Panc1 (cell line): ENCODE data around the gene MSANTD3. TPM values are rescaled to one million over a fixed set of nuclear protein-coding genes. Genes with fewer than 3 reads are reported as not detected.
"Not testable (repeated sequence)": the region's sequence is repeated elsewhere in the genome, so short reads cannot be mapped to it uniquely, and the experiment has no call there.

Experiments
- ATAC-seq: fragments of 200-7000 bp; cut with Tn5 transposase; 2 replicates; pipeline ENCODE4 v1.9.1; 2020; ENCODE audit warnings: mild to moderate bottlenecking, moderate library complexity
- BruUV-seq: library from RNA; stranded (reverse); fragments of 400-500 nt; replicated peaks from 2 replicates; lab custom pipeline; 2021; lab: Mats Ljungman, UMichigan
- CTCF ChIA-PET: fragments of 300-600 bp; sonication (Branson Sonifier 250); formaldehyde crosslinking; loops from one replicate; lab custom pipeline; 2022; ENCODE audit warnings: antibody characterized with exemption; lab: Charles Lee
- POLR2A ChIA-PET: fragments of 300-600 bp; sonication (Branson Sonifier 250); formaldehyde crosslinking; loops from one replicate; lab custom pipeline; 2022; ENCODE audit warnings: antibody characterized with exemption; lab: Charles Lee
- DNase-seq: peaks from one replicate; pipeline ENCODE4 v3.0.0-alpha.2; 2010; ENCODE audit warnings: low read depth, low spot score
- H3K27ac ChIP-seq: 2 replicates; pipeline ENCODE4 v1.5.1; 2011; ENCODE audit warnings: mild to moderate bottlenecking, low read length, inconsistent platforms
- H3K27me3 ChIP-seq: fragments of 200-500 bp; sonication (Bioruptor generic); 2 replicates; pipeline ENCODE4 v1.6.0; 2014; ENCODE audit warnings: low read length, inconsistent platforms; ENCODE audit not compliant: control insufficient read depth, insufficient read depth
- H3K36me3 ChIP-seq: fragments of 200-500 bp; sonication (Bioruptor generic); 2 replicates; pipeline ENCODE4 v1.5.1; 2014; ENCODE audit warnings: inconsistent platforms, mild to moderate bottlenecking, low read length, moderate library complexity; ENCODE audit not compliant: control insufficient read depth, insufficient read depth
- H3K4me1 ChIP-seq: 2 replicates; pipeline ENCODE4 v1.5.1; 2011; ENCODE audit warnings: inconsistent platforms, mild to moderate bottlenecking, low read length, moderate library complexity; ENCODE audit not compliant: control insufficient read depth, insufficient read depth
- H3K4me3 ChIP-seq, 2 experiments: 2 replicates each; pipeline ENCODE4 v1.5.1; 2011 to 2012; ENCODE audit warnings: low read depth in 2 of 2, low read length in 2 of 2, mild to moderate bottlenecking in 2 of 2, inconsistent platforms in 1 of 2, moderate library complexity in 1 of 2
- H3K9me3 ChIP-seq: fragments of 200-500 bp; sonication (Bioruptor generic); 2 replicates; pipeline ENCODE4 v1.5.1; 2014; ENCODE audit warnings: low read depth, mild to moderate bottlenecking, inconsistent platforms, low read length, moderate library complexity; ENCODE audit not compliant: control insufficient read depth, insufficient read depth
- POLR2AphosphoS5 ChIP-seq: IDR thresholded peaks from 2 replicates; pipeline ENCODE4 v1.6.1; 2012; ENCODE audit warnings: mild to moderate bottlenecking, low read depth, low read length, moderate library complexity
- REST ChIP-seq, 2 experiments: IDR thresholded peaks; 2 replicates each; pipeline ENCODE4 v1.6.1; 2011 to 2012; ENCODE audit warnings: low read depth in 2 of 2, control low read depth in 1 of 2, low read length in 1 of 2, mild to moderate bottlenecking in 1 of 2, moderate library complexity in 1 of 2; ENCODE audit not compliant: insufficient read depth in 1 of 2
- SIN3A ChIP-seq: IDR thresholded peaks from 2 replicates; pipeline ENCODE4 v1.6.1; 2012; ENCODE audit warnings: low read depth, mild to moderate bottlenecking, low read length, moderate library complexity, borderline replicate concordance; ENCODE audit not compliant: insufficient read depth
- TCF7L2 ChIP-seq: IDR thresholded peaks from 2 replicates; pipeline ENCODE4 v1.6.1; 2011; ENCODE audit warnings: mild to moderate bottlenecking, low read depth, low read length, inconsistent platforms
- in situ Hi-C: cut with HindIII; loops from 2 replicates; pipeline ENCODE4 v1.10.0; 2016; ENCODE audit warnings: low sequenced_read_pairs, low pct_unique_long_range_greater_than_20kb
- intact Hi-C: fragments of 100-400 bp; cut with micrococcal nuclease; formaldehyde crosslinking; loops from one replicate; pipeline ENCODE4 v1.10.0; 2022; ENCODE audit not compliant: unreplicated experiment
- total RNA-seq: library from RNA; stranded (reverse); gene quantifications from one replicate; pipeline ENCODE4 v1.2.1, GENCODE V29; 2021; ENCODE audit not compliant: unreplicated experiment
- TF ChIP-seq, protein P1 (sequence below): fragments of 450-650 bp; IDR thresholded peaks from 2 replicates; pipeline ENCODE4 v1.5.1; 2017; ENCODE audit warnings: mild to moderate bottlenecking

MSANTD3 gene
- total RNA-seq, 1 experiment from 2014 or later = 58.7 TPM

- no peak for ATAC-seq
- CTCF ChIA-PET = no interaction called here
- in situ Hi-C loops = no loop called here
These were observed 7.8 kb upstream of the MSANTD3 start for GRCh38 chr9:100419166-100419565.

DNA sequence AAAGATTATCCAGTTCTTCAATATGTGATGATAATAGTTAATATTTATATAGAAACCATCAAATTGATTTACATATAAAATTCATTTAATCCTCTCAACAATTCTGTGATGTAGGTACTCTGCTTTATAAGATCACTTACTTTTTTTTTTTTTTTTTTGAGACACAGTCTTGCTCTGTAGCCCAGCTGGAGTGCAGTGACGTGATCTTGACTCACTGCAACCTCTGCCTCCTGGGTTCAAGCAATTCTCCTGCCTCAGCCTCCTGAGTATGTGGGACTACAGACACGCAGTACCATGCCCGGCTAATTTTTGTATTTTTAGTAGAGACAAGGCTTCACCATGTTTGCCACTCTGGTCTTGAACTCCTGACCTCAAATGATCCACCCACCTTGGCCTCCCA is 5.8 kb upstream of the MSANTD3 start:
- CTCF ChIA-PET, H3K9me3 ChIP-seq, BruUV-seq, ATAC-seq, H3K27ac ChIP-seq, DNase-seq, H3K36me3 ChIP-seq, H3K4me1 ChIP-seq, intact Hi-C loops, in situ Hi-C loops, H3K4me3 ChIP-seq, POLR2A ChIA-PET, H3K27me3 ChIP-seq: not testable (repeated sequence)

More at GRCh38 chr9:100419166-100419565, 7.8 kb upstream of the MSANTD3 start:
- no TSS peak for BruUV-seq
- TF ChIP-seq, protein P1, sequence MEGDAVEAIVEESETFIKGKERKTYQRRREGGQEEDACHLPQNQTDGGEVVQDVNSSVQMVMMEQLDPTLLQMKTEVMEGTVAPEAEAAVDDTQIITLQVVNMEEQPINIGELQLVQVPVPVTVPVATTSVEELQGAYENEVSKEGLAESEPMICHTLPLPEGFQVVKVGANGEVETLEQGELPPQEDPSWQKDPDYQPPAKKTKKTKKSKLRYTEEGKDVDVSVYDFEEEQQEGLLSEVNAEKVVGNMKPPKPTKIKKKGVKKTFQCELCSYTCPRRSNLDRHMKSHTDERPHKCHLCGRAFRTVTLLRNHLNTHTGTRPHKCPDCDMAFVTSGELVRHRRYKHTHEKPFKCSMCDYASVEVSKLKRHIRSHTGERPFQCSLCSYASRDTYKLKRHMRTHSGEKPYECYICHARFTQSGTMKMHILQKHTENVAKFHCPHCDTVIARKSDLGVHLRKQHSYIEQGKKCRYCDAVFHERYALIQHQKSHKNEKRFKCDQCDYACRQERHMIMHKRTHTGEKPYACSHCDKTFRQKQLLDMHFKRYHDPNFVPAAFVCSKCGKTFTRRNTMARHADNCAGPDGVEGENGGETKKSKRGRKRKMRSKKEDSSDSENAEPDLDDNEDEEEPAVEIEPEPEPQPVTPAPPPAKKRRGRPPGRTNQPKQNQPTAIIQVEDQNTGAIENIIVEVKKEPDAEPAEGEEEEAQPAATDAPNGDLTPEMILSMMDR = no peak
- no peak for TF ChIP-seq POLR2AphosphoS5
- Histone ChIP-seq H3K36me3 (no peaks in the 10 kb centered on the region), H3K4me3 (no peak overlapping the region), H3K9me3 (no peaks in the 10 kb centered on the region), H3K27me3 (no peaks in the 10 kb centered on the region), H3K27ac (no peak overlapping the region), H3K4me1 (no peaks in the 10 kb centered on the region)
- POLR2A ChIA-PET = no interaction called here
- intact Hi-C loops = no loop called here
- no peak for DNase-seq

- DNase-seq = no peak
- intact Hi-C loops (loop anchor here (5.0 kb wide), 1 partner anchor 73 kb away; the partner anchor contains the start of gene TEX10), in situ Hi-C loops (no loop called here)
- peak overlapping the region in 1 of 2 experiments; percentile 72; a peak in 3 of 4 replicates for H3K4me3 ChIP-seq
- no TSS peak for BruUV-seq
- ChIA-PET POLR2A (no interaction called here), CTCF (no interaction called here)
- H3K9me3 ChIP-seq = no peaks in the 10 kb centered on the region
- no peak for TF ChIP-seq TCF7L2
- TF ChIP-seq, protein P1 = no peak
- no peak for TF ChIP-seq SIN3A
- no peak for TF ChIP-seq REST (IDR thresholded peaks at IDR 0.05; ENCODE audit: insufficient read depth in 1 of 2, low read depth in 2 of 2, low read length in 1 of 2)
- no peak for TF ChIP-seq POLR2AphosphoS5
- no peak for ATAC-seq
- H3K4me1 ChIP-seq = peaks cover 20% of the 10 kb centered on the region
- H3K27me3 ChIP-seq = no peaks in the 10 kb centered on the region
- peak overlapping the region; percentile 94 for H3K27ac ChIP-seq
- H3K36me3 ChIP-seq = no peaks in the 10 kb centered on the region
These were observed 1.2 kb upstream of the MSANTD3 start for GRCh38 chr9:100425758-100426157.
